ENCODE measurements around the gene DCLK1.

GRCh38 chr13:35908226-35908625 is 223.0 kb downstream of the DCLK1 start:
- no peak for TF ChIP-seq POLR2A (IDR thresholded peaks at IDR 0.05)
- no peak for TF ChIP-seq EP300 (IDR thresholded peaks at IDR 0.05)
